SU-DHL-6 (cell line): ENCODE measurements around the gene HIVEP2.

Experiments
- H2AFZ ChIP-seq: fragments of 200-600 bp; sonication (generic); 2 replicates; pipeline ENCODE4 v1.6.1; 2014; ENCODE audit warnings: low read depth, mild to moderate bottlenecking, moderate library complexity, mixed read lengths, antibody characterized with exemption, low read length; ENCODE audit not compliant: severe bottlenecking
- H3F3A ChIP-seq: fragments of 200-600 bp; shearing (Covaris generic); 2 replicates; pipeline ENCODE4 v1.6.0; 2016; ENCODE audit warnings: antibody characterized with exemption, mild to moderate bottlenecking; ENCODE audit not compliant: insufficient read depth
- H3K27ac ChIP-seq: fragments of 200-600 bp; sonication (generic); 2 replicates; pipeline ENCODE4 v1.5.1; 2016; ENCODE audit warnings: low read depth, mild to moderate bottlenecking, low read length, moderate library complexity, mixed read lengths
- H3K27me3 ChIP-seq: fragments of 200-600 bp; sonication (generic), shearing (Covaris generic); 2 replicates; pipeline ENCODE4 v1.6.0; 2014; ENCODE audit warnings: mild to moderate bottlenecking, low read length
- H3K36me3 ChIP-seq: fragments of 200-600 bp; sonication (generic); 2 replicates; pipeline ENCODE4 v1.6.1; 2014; ENCODE audit warnings: mild to moderate bottlenecking, low read length, mixed read lengths
- H3K4me2 ChIP-seq: fragments of 300-600, 200-600 bp; shearing (Covaris generic), sonication (generic); 2 replicates; pipeline ENCODE4 v1.6.0; 2014; ENCODE audit warnings: low read length, low read depth, mild to moderate bottlenecking; ENCODE audit not compliant: poor library complexity, severe bottlenecking
- H3K4me3 ChIP-seq: fragments of 200-600 bp; sonication (generic); 2 replicates; pipeline ENCODE4 v1.5.1; 2014; ENCODE audit warnings: antibody characterized with exemption, low read length, mild to moderate bottlenecking, mixed read lengths; ENCODE audit not compliant: insufficient read depth, poor library complexity, severe bottlenecking
- H3K79me2 ChIP-seq: fragments of 200-600 bp; sonication (generic); 2 replicates; pipeline ENCODE4 v1.6.1; 2014; ENCODE audit warnings: mild to moderate bottlenecking, low read length, moderate library complexity; ENCODE audit not compliant: insufficient read depth
- H3K9ac ChIP-seq: fragments of 200-600 bp; sonication (generic); 2 replicates; pipeline ENCODE4 v1.7.0; 2014; ENCODE audit warnings: mild to moderate bottlenecking, low read length
- H3K9me2 ChIP-seq: fragments of 200-600 bp; sonication (generic); replicated peaks from 2 replicates; pipeline ENCODE4 v1.6.1; 2014; ENCODE audit warnings: low read length; ENCODE audit not compliant: insufficient read depth
- H3K9me3 ChIP-seq: fragments of 200-600 bp; sonication (generic); 2 replicates; pipeline ENCODE4 v1.6.1; 2014; ENCODE audit warnings: low read length, mixed read lengths; ENCODE audit not compliant: insufficient read depth
- H4K20me1 ChIP-seq: fragments of 200-600 bp; sonication (generic); 2 replicates; pipeline ENCODE4 v1.6.1; 2014; ENCODE audit warnings: low read depth, mild to moderate bottlenecking, antibody characterized with exemption, low read length, moderate library complexity, mixed read lengths
- EZH2phosphoT487 ChIP-seq: fragments of 200-600 bp; sonication (generic), shearing (Covaris generic); conservative IDR thresholded peaks from 2 replicates; pipeline ENCODE4 v1.6.1; 2018; ENCODE audit warnings: mild to moderate bottlenecking, antibody characterized with exemption, low read length, moderate library complexity, mixed read lengths
- TF ChIP-seq, protein P1 (sequence below): fragments of 200-600 bp; sonication (generic); IDR thresholded peaks from one replicate; pipeline ENCODE4 v1.5.1; 2017; ENCODE audit warnings: antibody characterized with exemption, mild to moderate bottlenecking, low read length, moderate library complexity; ENCODE audit not compliant: insufficient read depth, poor library complexity, severe bottlenecking

The HIVEP2 gene

DNA sequence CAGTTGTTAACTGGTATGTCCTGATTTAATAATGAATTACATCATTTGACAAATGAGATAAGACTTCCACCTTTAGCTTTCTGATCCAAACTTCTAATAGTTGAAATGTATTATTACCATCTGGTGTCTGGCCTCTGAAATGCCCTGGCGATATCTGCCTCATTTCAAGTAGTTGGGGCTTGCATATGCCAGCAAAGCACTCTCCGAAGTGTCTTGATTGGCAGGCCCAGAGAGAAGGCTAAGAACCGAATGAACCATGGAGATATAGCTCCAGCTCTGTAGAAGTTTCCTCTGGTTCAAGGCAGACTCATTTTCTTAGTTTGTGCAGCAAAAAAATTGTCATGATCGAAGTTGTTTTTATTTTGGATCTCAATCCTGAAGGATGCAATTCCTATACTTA lies 13.4 kb upstream of the HIVEP2 start:
- Histone ChIP-seq H4K20me1 (no peaks in the 10 kb centered on the region), H2AFZ (no peak overlapping the region), H3K27ac (no peak overlapping the region)

DNA sequence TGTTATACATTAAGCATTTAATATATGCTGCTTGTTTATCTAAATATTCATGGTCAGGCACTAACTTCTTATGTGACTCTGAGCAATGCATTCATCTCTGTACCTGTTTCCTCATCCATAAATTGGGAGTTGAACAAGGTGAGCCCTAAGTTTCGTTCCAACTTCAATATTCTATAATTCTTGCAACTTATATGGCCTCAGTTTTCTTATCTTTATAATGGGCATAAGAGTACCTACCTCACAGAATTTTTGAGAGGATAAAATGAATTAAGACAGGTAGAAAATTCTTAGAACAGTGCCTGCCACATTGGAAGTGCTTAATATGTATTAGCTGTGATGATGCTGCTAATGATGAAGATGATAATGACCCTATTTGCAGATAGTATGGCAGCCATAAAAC lies 11.8 kb upstream of the HIVEP2 start:
- H3K36me3 ChIP-seq, result no peaks in the 10 kb centered on the region
- H3K79me2 ChIP-seq, result no peaks in the 10 kb centered on the region
- H3K9me3 ChIP-seq, result no peaks in the 10 kb centered on the region
- TF ChIP-seq EZH2phosphoT487, result no peak
- TF ChIP-seq, protein P1, sequence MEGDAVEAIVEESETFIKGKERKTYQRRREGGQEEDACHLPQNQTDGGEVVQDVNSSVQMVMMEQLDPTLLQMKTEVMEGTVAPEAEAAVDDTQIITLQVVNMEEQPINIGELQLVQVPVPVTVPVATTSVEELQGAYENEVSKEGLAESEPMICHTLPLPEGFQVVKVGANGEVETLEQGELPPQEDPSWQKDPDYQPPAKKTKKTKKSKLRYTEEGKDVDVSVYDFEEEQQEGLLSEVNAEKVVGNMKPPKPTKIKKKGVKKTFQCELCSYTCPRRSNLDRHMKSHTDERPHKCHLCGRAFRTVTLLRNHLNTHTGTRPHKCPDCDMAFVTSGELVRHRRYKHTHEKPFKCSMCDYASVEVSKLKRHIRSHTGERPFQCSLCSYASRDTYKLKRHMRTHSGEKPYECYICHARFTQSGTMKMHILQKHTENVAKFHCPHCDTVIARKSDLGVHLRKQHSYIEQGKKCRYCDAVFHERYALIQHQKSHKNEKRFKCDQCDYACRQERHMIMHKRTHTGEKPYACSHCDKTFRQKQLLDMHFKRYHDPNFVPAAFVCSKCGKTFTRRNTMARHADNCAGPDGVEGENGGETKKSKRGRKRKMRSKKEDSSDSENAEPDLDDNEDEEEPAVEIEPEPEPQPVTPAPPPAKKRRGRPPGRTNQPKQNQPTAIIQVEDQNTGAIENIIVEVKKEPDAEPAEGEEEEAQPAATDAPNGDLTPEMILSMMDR, result no peak
- H3K4me3 ChIP-seq, result no peak overlapping the region
- no peak overlapping the region for H2AFZ ChIP-seq
- no peak overlapping the region for H3K9ac ChIP-seq
- no peak overlapping the region for H3K27ac ChIP-seq
- H3K27me3 ChIP-seq, result no peaks in the 10 kb centered on the region
- no peaks in the 10 kb centered on the region for H3K9me2 ChIP-seq
- no peaks in the 10 kb centered on the region for H4K20me1 ChIP-seq
- H3F3A ChIP-seq, result no peaks in the 10 kb centered on the region
- H3K4me2 ChIP-seq, result no peak overlapping the region

More for the DNA sequence above, 13.4 kb upstream of the HIVEP2 start:
- no peaks in the 10 kb centered on the region for H3F3A ChIP-seq
- H3K4me2 ChIP-seq, result no peak overlapping the region
- H3K79me2 ChIP-seq, result no peaks in the 10 kb centered on the region
- no peak overlapping the region for H3K9ac ChIP-seq
- TF ChIP-seq, protein P1, result no peak
- TF ChIP-seq EZH2phosphoT487, result no peak
- H3K36me3 ChIP-seq, result no peaks in the 10 kb centered on the region
- no peaks in the 10 kb centered on the region for H3K27me3 ChIP-seq
- H3K4me3 ChIP-seq, result no peak overlapping the region
- H3K9me2 ChIP-seq, result no peaks in the 10 kb centered on the region
- no peaks in the 10 kb centered on the region for H3K9me3 ChIP-seq

DNA sequence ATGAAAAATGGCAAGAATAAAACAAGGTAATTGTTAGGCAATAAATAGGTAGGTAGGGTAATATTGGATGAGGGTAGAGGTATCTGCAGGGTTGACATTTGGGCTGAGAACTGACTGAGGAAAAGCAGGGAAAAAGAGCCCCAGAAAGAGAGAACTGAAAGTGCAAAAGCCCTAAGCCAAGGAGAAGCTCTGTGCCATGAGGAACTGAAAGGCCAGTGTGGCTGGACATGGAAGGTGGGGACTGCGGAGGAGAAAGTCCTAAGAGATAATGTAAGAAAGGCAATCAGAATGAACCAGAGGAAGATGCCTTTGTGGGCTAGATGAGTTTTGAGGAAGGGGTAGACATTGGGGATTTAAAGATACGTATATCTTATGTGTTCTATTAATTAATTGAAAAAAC lies 9.9 kb upstream of the HIVEP2 start:
- no peak overlapping the region for H3K27ac ChIP-seq
- H3K9me3 ChIP-seq, result no peaks in the 10 kb centered on the region
- H3K27me3 ChIP-seq, result no peaks in the 10 kb centered on the region
- no peak overlapping the region for H3K4me3 ChIP-seq
- H2AFZ ChIP-seq, result no peak overlapping the region
- no peak for TF ChIP-seq EZH2phosphoT487
- TF ChIP-seq, protein P1, result no peak
- H3K9ac ChIP-seq, result no peak overlapping the region
- H3K9me2 ChIP-seq, result no peaks in the 10 kb centered on the region
- H3F3A ChIP-seq, result no peaks in the 10 kb centered on the region
- H3K36me3 ChIP-seq, result no peaks in the 10 kb centered on the region
- no peak overlapping the region for H3K4me2 ChIP-seq
- H4K20me1 ChIP-seq, result no peaks in the 10 kb centered on the region
- H3K79me2 ChIP-seq, result no peaks in the 10 kb centered on the region
